Naive B cell (primary cell): ENCODE results near the gene CHMP4B. TPM values are rescaled to one million over a fixed set of nuclear protein-coding genes. Genes with fewer than 3 reads are reported as not detected.

ENCODE experiments used
- ATAC-seq, 2 donors: fragments of 150-1000 bp; cut with Tn5 transposase; 2 replicates each; pipeline ENCODE4 v1.10.0; 2021; ENCODE audit warnings: low read depth in 2 of 2, mild to moderate bottlenecking in 2 of 2, moderate library complexity in 2 of 2
- DNase-seq: peaks from one replicate; pipeline ENCODE4 v3.0.0; 2022
- H3K27ac Mint-ChIP-seq, 6 donors: one replicate each; pipeline ENCODE4 v1.8.0; 2020 to 2022; ENCODE audit warnings: mild to moderate bottlenecking in 6 of 6, mixed read lengths in 6 of 6, moderate library complexity in 5 of 6, inconsistent platforms in 2 of 6
- H3K27me3 Mint-ChIP-seq, 3 donors: one replicate each; pipeline ENCODE4 v1.8.0; 2021 to 2022; ENCODE audit warnings: mixed read lengths in 3 of 3, mild to moderate bottlenecking in 1 of 3
- H3K36me3 Mint-ChIP-seq, 2 donors: one replicate each; pipeline ENCODE4 v1.8.0; 2020 to 2022; ENCODE audit warnings: mixed read lengths in 2 of 2, inconsistent platforms in 1 of 2, mild to moderate bottlenecking in 1 of 2
- H3K4me1 Mint-ChIP-seq, 3 donors: one replicate each; pipeline ENCODE4 v1.8.0; 2020 to 2022; ENCODE audit warnings: mixed read lengths in 3 of 3, inconsistent platforms in 1 of 3, mild to moderate bottlenecking in 1 of 3, moderate library complexity in 1 of 3
- H3K4me3 Mint-ChIP-seq, 8 donors: one replicate each; pipeline ENCODE4 v1.8.0; 2020 to 2022; ENCODE audit warnings: mild to moderate bottlenecking in 8 of 8, mixed read lengths in 8 of 8, moderate library complexity in 8 of 8, inconsistent platforms in 2 of 8
- H3K9me3 Mint-ChIP-seq, 7 donors: one replicate each; pipeline ENCODE4 v1.8.0; 2020 to 2022; ENCODE audit warnings: mixed read lengths in 7 of 7, mild to moderate bottlenecking in 5 of 7, inconsistent platforms in 2 of 7, moderate library complexity in 1 of 7
- polyA plus RNA-seq, 6 donors: library from polyadenylated mRNA; unstranded; fragments of 300-500 nt; fragmentation: Illumina TruSeq; gene quantifications; one replicate each; pipeline ENCODE4 v1.2.3, GENCODE V29; 2021; ENCODE audit warnings: low read depth in 6 of 6

CHMP4B gene
- polyA plus RNA-seq, 6 donors from 2014 or later = 1.3 to 8.0 (median 7.2) TPM

DNA sequence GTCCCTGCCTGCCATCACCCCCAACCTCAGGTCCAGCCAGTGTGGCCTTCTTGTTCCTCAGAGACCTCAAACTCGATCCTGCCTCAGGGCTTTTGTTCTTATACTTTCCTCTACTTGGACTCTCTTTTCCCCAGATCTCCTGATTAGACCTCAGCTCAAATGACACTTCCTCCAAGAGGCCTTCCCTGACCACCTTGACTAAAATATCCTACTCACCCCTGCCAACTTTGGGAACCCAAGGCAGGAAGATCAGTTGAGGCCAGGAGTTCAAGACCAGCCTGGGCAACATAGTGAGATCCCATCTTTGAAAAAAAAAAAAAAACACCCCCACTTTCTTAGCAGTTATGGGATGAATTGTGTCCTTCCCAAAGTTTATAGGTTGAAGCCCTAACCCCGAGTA is 73.5 kb downstream of the CHMP4B start:
- Mint-ChIP-seq H3K4me3 (no peak overlapping the region), H3K27ac (no peak overlapping the region), H3K27me3 (peaks cover 0 to 11% (median 7%) of the 10 kb centered on the region in 3 donors), H3K9me3 (peaks cover 0 to 12% (median 9%) of the 10 kb centered on the region in 7 donors), H3K4me1 (peaks cover 19 to 33% (median 22%) of the 10 kb centered on the region in 3 donors), H3K36me3 (peaks cover 5 to 10% of the 10 kb centered on the region in 2 donors)
- DNase-seq (no peak), ATAC-seq (no peak)

- no peak for DNase-seq
- H3K9me3 Mint-ChIP-seq = peaks cover 3 to 17% (median 10%) of the 10 kb centered on the region in 7 donors
- no peak for ATAC-seq
- H3K4me3 Mint-ChIP-seq = no peak overlapping the region
- peaks cover 0 to 18% of the 10 kb centered on the region in 2 donors for H3K36me3 Mint-ChIP-seq
- peaks cover under 1 to 5% (median 4%) of the 10 kb centered on the region in 3 donors for H3K4me1 Mint-ChIP-seq
- H3K27me3 Mint-ChIP-seq = peaks cover 4 to 11% (median 5%) of the 10 kb centered on the region in 3 donors
- peak overlapping the region in 2 of 6 donors; percentile 47 to 91 for H3K27ac Mint-ChIP-seq
These were observed 78.2 kb downstream of the CHMP4B start for GRCh38 chr20:33889312-33889711.

DNA sequence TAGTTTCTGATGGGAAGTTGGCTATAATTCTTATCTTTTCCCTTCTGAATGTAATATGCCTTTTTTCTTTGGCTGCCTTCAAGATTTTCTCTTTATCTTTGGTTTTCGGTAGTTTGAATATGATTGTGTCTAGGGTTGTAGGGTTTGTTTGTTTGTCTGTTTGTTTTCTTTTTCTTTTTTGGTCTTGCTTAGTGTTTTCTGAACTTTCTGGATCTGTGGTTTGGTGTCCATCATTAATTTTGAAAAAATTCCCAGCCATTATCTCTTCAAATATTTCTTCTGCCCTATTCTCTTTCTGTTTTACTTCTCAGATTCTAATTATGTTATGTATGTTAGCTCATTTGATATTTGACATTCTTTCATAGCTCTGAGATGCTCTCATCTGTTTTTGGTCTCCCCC is 79.4 kb downstream of the CHMP4B start:
- DNase-seq (no peak), ATAC-seq (no peak)
- peaks cover 8 to 22% (median 11%) of the 10 kb centered on the region in 3 donors for H3K27me3 Mint-ChIP-seq
- no peak overlapping the region for H3K4me3 Mint-ChIP-seq
- no peak overlapping the region for H3K27ac Mint-ChIP-seq
- H3K4me1 Mint-ChIP-seq = peaks cover 0 to 3% (median 0%) of the 10 kb centered on the region in 3 donors
- H3K9me3 Mint-ChIP-seq = peaks cover 3 to 17% (median 10%) of the 10 kb centered on the region in 7 donors
- peaks cover 0 to 18% of the 10 kb centered on the region in 2 donors for H3K36me3 Mint-ChIP-seq

DNA sequence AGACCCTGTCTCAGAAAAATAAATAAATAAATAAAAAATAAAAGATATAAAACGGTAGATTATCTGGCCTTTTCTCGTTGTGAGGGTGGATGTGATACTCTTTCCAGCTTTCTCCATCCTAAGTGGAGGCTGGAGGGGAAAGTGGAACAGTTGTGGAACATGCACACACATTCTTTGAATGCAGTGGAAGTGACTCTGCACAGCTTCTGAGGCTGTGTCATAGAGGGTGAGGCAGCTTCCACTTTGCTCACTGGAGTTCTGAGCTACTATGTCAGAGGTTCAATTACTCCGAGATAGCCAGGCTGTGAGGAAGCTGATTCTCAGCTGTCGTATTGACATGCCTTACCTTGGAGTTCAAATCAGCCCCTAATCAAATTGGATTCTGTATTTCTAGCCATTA is 82.2 kb downstream of the CHMP4B start:
- DNase-seq = no peak
- no peak overlapping the region for H3K4me3 Mint-ChIP-seq
- no peaks in the 10 kb centered on the region for H3K4me1 Mint-ChIP-seq
- peaks cover 3 to 17% (median 10%) of the 10 kb centered on the region in 7 donors for H3K9me3 Mint-ChIP-seq
- no peak overlapping the region for H3K27ac Mint-ChIP-seq
- H3K36me3 Mint-ChIP-seq = peaks cover 0 to 18% of the 10 kb centered on the region in 2 donors
- H3K27me3 Mint-ChIP-seq = peaks cover 22 to 36% (median 32%) of the 10 kb centered on the region in 3 donors
- no peak for ATAC-seq

DNA sequence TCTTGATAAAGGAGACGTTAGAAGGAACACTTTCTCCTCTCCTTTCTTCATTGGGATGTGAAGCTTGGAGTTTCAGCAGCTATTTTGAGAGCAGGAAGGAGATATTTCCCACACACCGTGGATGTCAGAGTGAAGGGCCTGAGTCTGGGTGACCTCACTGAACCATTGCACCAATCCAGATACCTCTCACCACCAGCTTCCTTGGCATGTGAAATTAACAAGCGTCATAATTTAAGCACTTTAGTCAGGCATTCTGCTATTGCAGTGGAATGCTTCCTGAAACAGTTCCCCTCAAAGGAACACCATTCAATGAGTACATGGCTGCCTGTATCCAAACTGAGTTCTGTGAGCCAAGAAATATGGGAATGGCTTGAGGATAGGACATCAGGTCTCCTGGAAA is 83.7 kb downstream of the CHMP4B start:
- H3K27me3 Mint-ChIP-seq = peaks cover 29 to 36% (median 32%) of the 10 kb centered on the region in 3 donors
- no peak overlapping the region for H3K27ac Mint-ChIP-seq
- H3K4me3 Mint-ChIP-seq = no peak overlapping the region
- H3K4me1 Mint-ChIP-seq = no peaks in the 10 kb centered on the region
- DNase-seq (no peak), ATAC-seq (no peak)
- H3K36me3 Mint-ChIP-seq = peaks cover 0 to 18% of the 10 kb centered on the region in 2 donors
- peaks cover 3 to 17% (median 10%) of the 10 kb centered on the region in 7 donors for H3K9me3 Mint-ChIP-seq

DNA sequence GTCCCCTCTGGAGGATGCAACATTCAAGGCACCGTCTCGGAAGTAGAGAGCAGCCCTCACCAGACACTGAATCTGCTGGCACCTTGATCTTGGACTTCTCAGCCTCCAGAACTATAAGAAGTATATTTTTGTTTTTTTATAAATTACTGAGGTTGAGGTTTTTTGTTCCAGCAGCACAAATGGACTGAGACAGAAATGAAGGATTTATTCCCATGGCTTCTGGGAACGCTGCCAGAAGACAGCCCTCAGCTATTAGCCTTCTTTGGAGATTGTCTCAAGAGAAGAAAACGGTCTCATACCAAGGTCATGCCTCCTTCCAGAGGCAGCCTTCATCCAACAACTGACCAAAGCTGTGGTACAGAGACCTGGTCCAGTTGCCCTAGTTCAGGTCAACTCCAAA is 85.4 kb downstream of the CHMP4B start:
- no peak for ATAC-seq

DNA sequence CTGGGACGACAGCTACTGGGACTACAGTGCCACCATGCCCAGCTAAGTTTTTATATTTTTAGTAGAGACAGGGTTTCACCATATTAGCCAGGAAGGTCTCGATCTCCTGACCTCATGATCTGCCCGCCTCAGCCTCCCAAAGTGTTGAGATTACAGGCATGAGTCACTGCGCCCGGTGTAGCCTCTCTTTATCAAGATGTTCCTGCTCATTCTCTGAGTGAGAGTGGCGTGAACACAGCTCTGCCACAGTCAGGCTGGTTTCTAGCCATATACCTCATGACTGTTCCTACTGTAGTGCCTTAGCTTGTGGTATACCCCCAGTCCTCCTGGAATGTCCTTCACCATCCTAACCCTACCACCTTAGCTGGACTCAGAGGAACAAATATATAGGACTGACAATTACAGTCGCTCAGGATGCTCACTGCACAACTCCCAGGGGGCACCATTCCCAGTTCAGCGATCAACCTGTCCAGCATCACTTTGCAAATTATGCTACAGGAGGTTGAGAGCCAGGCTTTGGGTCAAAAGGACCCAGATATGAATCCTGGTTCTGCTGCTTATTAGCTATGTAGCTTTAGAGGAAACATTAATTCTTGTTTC is 86.3 kb downstream of the CHMP4B start:
- DNase-seq = no peak
- Mint-ChIP-seq H3K36me3 (no peaks in the 10 kb centered on the region), H3K9me3 (no peaks in the 10 kb centered on the region), H3K27me3 (peaks cover 34 to 53% (median 52%) of the 10 kb centered on the region in 3 donors), H3K4me1 (no peaks in the 10 kb centered on the region), H3K27ac (no peak overlapping the region), H3K4me3 (no peak overlapping the region)
- ATAC-seq = no peak

More for the DNA sequence above, 85.4 kb downstream of the CHMP4B start:
- Mint-ChIP-seq H3K4me3 (no peak overlapping the region), H3K9me3 (peaks cover 0 to 6% (median 0%) of the 10 kb centered on the region in 7 donors), H3K27ac (no peak overlapping the region), H3K4me1 (no peaks in the 10 kb centered on the region), H3K36me3 (peaks cover 0 to 8% of the 10 kb centered on the region in 2 donors), H3K27me3 (peaks cover 32 to 44% (median 44%) of the 10 kb centered on the region in 3 donors)
- no peak for DNase-seq

DNA sequence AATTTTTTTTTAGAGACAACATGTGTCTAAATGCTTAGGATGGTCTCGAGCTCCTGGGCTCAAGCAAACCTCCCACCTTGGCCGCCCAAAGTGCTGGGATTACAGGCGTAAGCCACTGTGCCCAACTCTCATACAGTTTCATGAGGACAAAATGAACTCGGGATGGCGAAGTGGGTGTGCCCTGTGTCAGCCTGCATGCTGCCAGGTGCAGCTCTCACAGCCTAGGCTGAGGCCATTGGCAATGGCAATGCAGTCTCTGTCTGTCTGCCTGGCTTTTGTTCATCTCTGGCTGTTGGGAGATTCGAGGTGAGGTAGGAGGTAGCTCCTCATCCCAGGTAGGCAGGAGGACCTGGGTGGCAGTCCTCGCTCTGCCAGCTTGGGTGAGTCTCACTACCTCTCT is 88.0 kb downstream of the CHMP4B start:
- Mint-ChIP-seq H3K4me3 (no peak overlapping the region), H3K9me3 (no peaks in the 10 kb centered on the region), H3K36me3 (no peaks in the 10 kb centered on the region), H3K4me1 (no peaks in the 10 kb centered on the region), H3K27ac (no peak overlapping the region), H3K27me3 (peaks cover 34 to 54% (median 52%) of the 10 kb centered on the region in 3 donors)
- DNase-seq (no peak), ATAC-seq (no peak)

GRCh38 chr20:33900521-33901131 is 89.5 kb downstream of the CHMP4B start:
- no peak for ATAC-seq

GRCh38 chr20:33901132-33901523 is 90.0 kb downstream of the CHMP4B start:
- H3K4me3 Mint-ChIP-seq = no peak overlapping the region

More at GRCh38 chr20:33900521-33901131, 89.5 kb downstream of the CHMP4B start:
- DNase-seq = no peak
- H3K27ac Mint-ChIP-seq = no peak overlapping the region
- no peak overlapping the region for H3K4me3 Mint-ChIP-seq
- H3K36me3 Mint-ChIP-seq = no peaks in the 10 kb centered on the region
- no peaks in the 10 kb centered on the region for H3K9me3 Mint-ChIP-seq
- peaks cover 27 to 48% (median 39%) of the 10 kb centered on the region in 3 donors for H3K27me3 Mint-ChIP-seq
- H3K4me1 Mint-ChIP-seq = no peaks in the 10 kb centered on the region

GRCh38 chr20:33902011-33902410 is 90.9 kb downstream of the CHMP4B start:
- Mint-ChIP-seq H3K27ac (peak overlapping the region in 1 of 6 donors; percentile 56), H3K9me3 (no peaks in the 10 kb centered on the region), H3K36me3 (no peaks in the 10 kb centered on the region), H3K4me3 (no peak overlapping the region), H3K4me1 (no peaks in the 10 kb centered on the region), H3K27me3 (peaks cover 26 to 36% (median 33%) of the 10 kb centered on the region in 3 donors)
- ATAC-seq = no peak
- DNase-seq = no peak

More at GRCh38 chr20:33901132-33901523, 90.0 kb downstream of the CHMP4B start:
- ATAC-seq (no peak), DNase-seq (no peak)
- H3K36me3 Mint-ChIP-seq = no peaks in the 10 kb centered on the region
- peaks cover 27 to 43% (median 33%) of the 10 kb centered on the region in 3 donors for H3K27me3 Mint-ChIP-seq
- no peaks in the 10 kb centered on the region for H3K4me1 Mint-ChIP-seq
- H3K27ac Mint-ChIP-seq = peak overlapping the region in 1 of 6 donors; percentile 72
- no peaks in the 10 kb centered on the region for H3K9me3 Mint-ChIP-seq
